Esophagus squamous epithelium (tissue), 4 donors: ENCODE data around the gene ACTR2.

ENCODE experiments used
- POLR2A ChIP-seq, 4 donors: fragments of 450-650 bp; IDR thresholded peaks; one replicate each; pipeline ENCODE4 v1.6.1; 2017; ENCODE audit warnings: antibody characterized with exemption in 4 of 4, mild to moderate bottlenecking in 4 of 4, moderate library complexity in 3 of 4
- TF ChIP-seq, protein P1 (sequence below), 6 experiments: fragments of 450-650 bp in 4 of 6; fragments of 200-600 bp in 2 of 6; sonication (generic) in 2 of 6; IDR thresholded peaks; one replicate each; pipeline ENCODE4 v1.5.1; 2016 to 2019; ENCODE audit warnings: antibody characterized with exemption in 6 of 6, mild to moderate bottlenecking in 4 of 6, moderate library complexity in 4 of 6

DNA sequence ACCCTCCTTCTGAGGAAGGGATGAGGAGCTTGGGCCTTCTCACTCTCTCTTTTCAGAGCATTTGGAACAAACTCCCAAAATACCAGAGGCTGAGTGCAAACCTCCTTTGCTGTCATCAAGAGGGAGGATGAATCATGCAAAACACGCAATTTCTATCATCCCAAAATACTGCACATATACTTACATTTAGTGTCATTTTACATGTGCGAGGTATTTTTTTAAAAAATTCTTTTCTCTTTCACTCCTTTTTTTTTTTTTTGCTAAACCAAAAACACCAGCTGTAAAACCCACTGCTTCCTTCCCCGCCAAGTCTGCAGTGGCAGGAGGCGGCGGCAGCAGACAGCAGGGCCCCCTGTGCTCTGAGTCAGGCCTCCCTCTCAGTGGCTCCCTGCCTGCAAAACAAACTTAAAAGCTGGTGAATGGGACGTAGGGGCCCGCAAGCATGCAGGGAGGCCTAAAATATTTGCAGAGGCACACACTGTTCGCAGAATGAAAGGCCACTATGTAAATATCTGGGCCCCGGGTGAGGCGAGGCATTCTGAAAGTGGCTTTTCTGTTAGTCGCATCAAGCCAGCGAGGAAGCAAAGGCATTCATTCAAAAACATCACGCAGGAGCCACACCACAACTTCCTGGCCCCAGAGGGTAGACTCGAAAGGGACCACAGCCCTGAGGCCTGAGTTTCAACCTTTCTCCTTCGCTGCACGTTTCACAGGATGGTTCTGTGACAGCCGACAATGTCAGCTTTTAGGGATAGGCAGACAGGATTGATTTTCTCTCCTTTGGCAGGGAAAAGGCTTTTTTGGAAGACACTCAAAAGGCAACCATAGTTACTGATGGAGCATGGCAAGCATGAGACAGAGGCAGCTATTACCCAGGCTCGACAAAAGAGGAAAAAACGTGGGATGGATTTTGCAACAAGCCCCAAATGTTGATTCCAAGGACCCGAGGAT lies 73.4 kb downstream of the ACTR2 start:
- TF ChIP-seq, protein P1, sequence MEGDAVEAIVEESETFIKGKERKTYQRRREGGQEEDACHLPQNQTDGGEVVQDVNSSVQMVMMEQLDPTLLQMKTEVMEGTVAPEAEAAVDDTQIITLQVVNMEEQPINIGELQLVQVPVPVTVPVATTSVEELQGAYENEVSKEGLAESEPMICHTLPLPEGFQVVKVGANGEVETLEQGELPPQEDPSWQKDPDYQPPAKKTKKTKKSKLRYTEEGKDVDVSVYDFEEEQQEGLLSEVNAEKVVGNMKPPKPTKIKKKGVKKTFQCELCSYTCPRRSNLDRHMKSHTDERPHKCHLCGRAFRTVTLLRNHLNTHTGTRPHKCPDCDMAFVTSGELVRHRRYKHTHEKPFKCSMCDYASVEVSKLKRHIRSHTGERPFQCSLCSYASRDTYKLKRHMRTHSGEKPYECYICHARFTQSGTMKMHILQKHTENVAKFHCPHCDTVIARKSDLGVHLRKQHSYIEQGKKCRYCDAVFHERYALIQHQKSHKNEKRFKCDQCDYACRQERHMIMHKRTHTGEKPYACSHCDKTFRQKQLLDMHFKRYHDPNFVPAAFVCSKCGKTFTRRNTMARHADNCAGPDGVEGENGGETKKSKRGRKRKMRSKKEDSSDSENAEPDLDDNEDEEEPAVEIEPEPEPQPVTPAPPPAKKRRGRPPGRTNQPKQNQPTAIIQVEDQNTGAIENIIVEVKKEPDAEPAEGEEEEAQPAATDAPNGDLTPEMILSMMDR (IDR thresholded peaks at IDR 0.05), result no peak
- no peak for TF ChIP-seq POLR2A (IDR thresholded peaks at IDR 0.05)
